ENCODE measurements around the gene LNP1.

DNA sequence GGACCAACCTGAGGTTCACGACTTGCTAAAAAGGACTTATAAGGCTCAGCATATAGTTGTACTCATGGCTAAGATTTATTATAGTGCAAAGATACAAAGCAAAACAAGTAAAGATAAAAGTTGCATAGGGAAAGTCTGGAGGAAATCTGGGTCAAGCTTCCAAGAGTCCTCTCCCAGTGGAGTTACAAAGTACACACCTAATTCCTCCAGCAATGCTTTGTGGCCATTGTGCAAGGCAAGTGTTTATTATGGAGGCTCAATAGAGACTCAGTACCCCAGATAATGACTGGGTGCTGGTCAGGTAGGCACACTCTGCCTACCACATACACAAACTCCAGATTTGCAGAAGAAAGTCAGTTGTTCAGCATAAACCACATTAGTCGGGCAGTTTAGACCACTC is 22.9 kb downstream of the LNP1 start:
- TF ChIP-seq POLR2AphosphoS5 (IDR thresholded peaks at IDR 0.05; ENCODE audit: low read depth, low read length) (no peak), TCF7L2 (IDR thresholded peaks at IDR 0.05; ENCODE audit: low read depth, low read length) (no peak)
- TF ChIP-seq, protein P1, sequence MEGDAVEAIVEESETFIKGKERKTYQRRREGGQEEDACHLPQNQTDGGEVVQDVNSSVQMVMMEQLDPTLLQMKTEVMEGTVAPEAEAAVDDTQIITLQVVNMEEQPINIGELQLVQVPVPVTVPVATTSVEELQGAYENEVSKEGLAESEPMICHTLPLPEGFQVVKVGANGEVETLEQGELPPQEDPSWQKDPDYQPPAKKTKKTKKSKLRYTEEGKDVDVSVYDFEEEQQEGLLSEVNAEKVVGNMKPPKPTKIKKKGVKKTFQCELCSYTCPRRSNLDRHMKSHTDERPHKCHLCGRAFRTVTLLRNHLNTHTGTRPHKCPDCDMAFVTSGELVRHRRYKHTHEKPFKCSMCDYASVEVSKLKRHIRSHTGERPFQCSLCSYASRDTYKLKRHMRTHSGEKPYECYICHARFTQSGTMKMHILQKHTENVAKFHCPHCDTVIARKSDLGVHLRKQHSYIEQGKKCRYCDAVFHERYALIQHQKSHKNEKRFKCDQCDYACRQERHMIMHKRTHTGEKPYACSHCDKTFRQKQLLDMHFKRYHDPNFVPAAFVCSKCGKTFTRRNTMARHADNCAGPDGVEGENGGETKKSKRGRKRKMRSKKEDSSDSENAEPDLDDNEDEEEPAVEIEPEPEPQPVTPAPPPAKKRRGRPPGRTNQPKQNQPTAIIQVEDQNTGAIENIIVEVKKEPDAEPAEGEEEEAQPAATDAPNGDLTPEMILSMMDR (IDR thresholded peaks at IDR 0.05) = no peak
